Measurements from ENCODE around the gene VPS41. TPM values are rescaled to one million over a fixed set of nuclear protein-coding genes. Genes with fewer than 3 reads are reported as not detected.

Gene VPS41
- total and polyA plus RNA-seq, 7 donors, result 10.2 to 38.5 (median 25.7) TPM

GRCh38 chr7:38756521-38756920, 152.5 kb downstream of the VPS41 start:
- Histone ChIP-seq H3K27ac (no peak overlapping the region), H3K4me1 (no peaks in the 10 kb centered on the region), H3K36me3 (peaks cover 0 to 54% (median 0%) of the 10 kb centered on the region in 4 donors), H3K9me3 (no peaks in the 10 kb centered on the region), H3K4me3 (no peak overlapping the region), H3K27me3 (no peaks in the 10 kb centered on the region)
- WGBS, 2 donors, result 92 to 93% methylated on average over 5 of the region's 5 CpGs
- no peak for TF ChIP-seq CTCF (IDR thresholded peaks at IDR 0.05)
- TF ChIP-seq POLR2A (IDR thresholded peaks at IDR 0.05), result no peak
- no peak for TF ChIP-seq POLR2AphosphoS5 (IDR thresholded peaks at IDR 0.05)
- no peak for TF ChIP-seq EP300 (IDR thresholded peaks at IDR 0.05)
- intact Hi-C loops (cut with DNase I), result no loop called here
- DNase-seq, result no peak

GRCh38 chr7:38753347-38753746, 155.6 kb downstream of the VPS41 start:
- intact Hi-C loops (cut with DNase I), result no loop called here
- peaks cover 0 to 64% (median 4%) of the 10 kb centered on the region in 4 donors for H3K36me3 ChIP-seq
- no peak for DNase-seq
- H3K4me3 ChIP-seq, result no peak overlapping the region
- no peaks in the 10 kb centered on the region for H3K9me3 ChIP-seq
- no peaks in the 10 kb centered on the region for H3K27me3 ChIP-seq
- TF ChIP-seq POLR2A (IDR thresholded peaks at IDR 0.05), result no peak
- TF ChIP-seq EP300 (IDR thresholded peaks at IDR 0.05), result no peak
- TF ChIP-seq CTCF (IDR thresholded peaks at IDR 0.05), result no peak
- TF ChIP-seq POLR2AphosphoS5 (IDR thresholded peaks at IDR 0.05), result no peak
- H3K4me1 ChIP-seq, result no peaks in the 10 kb centered on the region
- 94 to 97% methylated on average over 4 of the region's 4 CpGs for WGBS, 2 donors
- H3K27ac ChIP-seq, result no peak overlapping the region

GRCh38 chr7:38751416-38751815, 157.6 kb downstream of the VPS41 start:
- no peak for TF ChIP-seq CTCF (IDR thresholded peaks at IDR 0.05)
- no peak for TF ChIP-seq POLR2A (IDR thresholded peaks at IDR 0.05)
- no peak for TF ChIP-seq EP300 (IDR thresholded peaks at IDR 0.05)
- no peak for TF ChIP-seq POLR2AphosphoS5 (IDR thresholded peaks at IDR 0.05)
- Histone ChIP-seq H3K27ac (no peak overlapping the region), H3K27me3 (no peaks in the 10 kb centered on the region), H3K36me3 (peaks cover 0 to 59% (median 4%) of the 10 kb centered on the region in 4 donors), H3K4me1 (no peaks in the 10 kb centered on the region), H3K9me3 (no peaks in the 10 kb centered on the region), H3K4me3 (no peak overlapping the region)
- intact Hi-C loops (cut with DNase I), result no loop called here
- WGBS, 2 donors, result 74 to 80% methylated on average over 1 of the region's 1 CpG
- no peak for DNase-seq

GRCh38 chr7:38748056-38748610, 160.9 kb downstream of the VPS41 start:
- Histone ChIP-seq H3K36me3 (peaks cover 0 to 73% (median 5%) of the 10 kb centered on the region in 4 donors), H3K4me1 (no peaks in the 10 kb centered on the region), H3K27me3 (no peaks in the 10 kb centered on the region), H3K27ac (no peak overlapping the region), H3K9me3 (no peaks in the 10 kb centered on the region), H3K4me3 (no peak overlapping the region)
- TF ChIP-seq CTCF (IDR thresholded peaks at IDR 0.05) (peak in 1 of 4 experiments; percentile 29), EP300 (IDR thresholded peaks at IDR 0.05) (no peak)
- intact Hi-C loops (cut with DNase I), result no loop called here
- no peak for DNase-seq
- WGBS, 2 donors, result 96 to 97% methylated on average over 12 of the region's 12 CpGs

GRCh38 chr7:38746438-38746837, 162.6 kb downstream of the VPS41 start:
- DNase-seq, result no peak
- H3K36me3 ChIP-seq, result peaks cover 0 to 70% (median 8%) of the 10 kb centered on the region in 4 donors

More at GRCh38 chr7:38746438-38746837, 162.6 kb downstream of the VPS41 start:
- H3K4me1 ChIP-seq, result no peaks in the 10 kb centered on the region
- H3K27me3 ChIP-seq, result no peaks in the 10 kb centered on the region
- H3K4me3 ChIP-seq, result no peak overlapping the region
- intact Hi-C loops (cut with DNase I), result no loop called here
- WGBS, 2 donors, result 92 to 96% methylated on average over 7 of the region's 7 CpGs
- no peak overlapping the region for H3K27ac ChIP-seq
- H3K9me3 ChIP-seq, result no peaks in the 10 kb centered on the region
- TF ChIP-seq EP300 (IDR thresholded peaks at IDR 0.05) (no peak), POLR2A (IDR thresholded peaks at IDR 0.05) (no peak), CTCF (IDR thresholded peaks at IDR 0.05) (no peak), POLR2AphosphoS5 (IDR thresholded peaks at IDR 0.05) (no peak)

Data from sigmoid colon (tissue), 7 donors.